Left forelimb (tissue), 1 donor: ENCODE measurements around the gene EIPR1.

Experiments used
- DNase-seq: peaks from one replicate; pipeline ENCODE4 v3.0.0-alpha.2; 2018; ENCODE audit warnings: low spot score

The EIPR1 gene

GRCh38 chr2:3246928-3247714 lies 130.5 kb downstream of the EIPR1 start:
- no peak for DNase-seq

GRCh38 chr2:3246406-3246805 lies 131.2 kb downstream of the EIPR1 start:
- no peak for DNase-seq

DNA sequence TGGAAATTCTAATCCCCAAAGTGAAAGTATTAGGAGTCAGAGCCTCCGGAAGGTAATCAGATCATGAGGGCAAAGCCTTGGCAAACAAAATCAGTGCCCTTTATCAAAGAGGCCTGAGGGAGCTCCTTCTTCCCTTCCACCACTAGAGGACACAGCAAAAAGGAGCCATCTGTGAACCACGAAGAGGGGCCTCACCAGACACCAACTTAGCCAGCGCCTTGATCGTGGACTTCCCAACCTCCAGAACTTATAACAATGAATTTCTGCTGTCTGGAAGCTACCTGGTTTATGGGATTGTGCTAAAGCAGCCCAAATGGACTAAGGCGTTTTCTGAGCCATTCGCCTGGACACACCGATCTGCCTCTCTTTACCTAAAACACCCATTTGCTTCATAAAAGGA lies 133.1 kb downstream of the EIPR1 start:
- no peak for DNase-seq

- DNase-seq: no peak
These were observed 133.8 kb downstream of the EIPR1 start for GRCh38 chr2:3243804-3244203.

DNA sequence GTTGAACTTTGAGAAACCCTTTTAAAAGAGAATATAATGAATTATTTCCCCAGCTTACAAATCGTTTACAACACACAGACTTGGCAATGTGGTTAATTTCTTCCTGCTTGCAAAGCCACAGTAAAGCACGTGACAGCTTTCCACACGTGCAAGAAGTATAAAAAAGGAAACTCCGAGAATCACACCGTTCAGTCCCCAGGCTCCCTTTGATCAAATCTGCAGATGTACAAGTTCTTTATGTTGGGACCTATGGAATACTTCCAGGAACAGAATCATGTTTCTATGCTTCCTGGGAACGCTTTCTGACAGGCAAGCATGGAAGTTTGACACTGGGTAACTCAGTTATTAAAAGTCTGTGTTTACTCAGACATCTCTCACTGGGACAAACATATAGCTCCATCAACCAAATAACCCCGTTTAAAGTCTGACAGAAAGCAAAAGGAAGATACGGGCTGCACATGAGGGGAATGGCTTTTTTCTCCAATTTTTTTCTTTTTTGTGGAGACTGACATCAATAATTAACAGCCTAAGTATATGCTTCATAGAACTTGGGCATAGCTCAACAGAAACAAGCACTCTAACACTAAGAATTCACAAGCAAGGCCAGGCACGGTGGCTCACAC lies 134.8 kb downstream of the EIPR1 start:
- no peak for DNase-seq

GRCh38 chr2:3241971-3242746 lies 135.5 kb downstream of the EIPR1 start:
- DNase-seq: no peak

GRCh38 chr2:3238951-3239841 lies 138.4 kb downstream of the EIPR1 start:
- no peak for DNase-seq

GRCh38 chr2:3236300-3237045 lies 141.1 kb downstream of the EIPR1 start:
- DNase-seq: no peak

DNA sequence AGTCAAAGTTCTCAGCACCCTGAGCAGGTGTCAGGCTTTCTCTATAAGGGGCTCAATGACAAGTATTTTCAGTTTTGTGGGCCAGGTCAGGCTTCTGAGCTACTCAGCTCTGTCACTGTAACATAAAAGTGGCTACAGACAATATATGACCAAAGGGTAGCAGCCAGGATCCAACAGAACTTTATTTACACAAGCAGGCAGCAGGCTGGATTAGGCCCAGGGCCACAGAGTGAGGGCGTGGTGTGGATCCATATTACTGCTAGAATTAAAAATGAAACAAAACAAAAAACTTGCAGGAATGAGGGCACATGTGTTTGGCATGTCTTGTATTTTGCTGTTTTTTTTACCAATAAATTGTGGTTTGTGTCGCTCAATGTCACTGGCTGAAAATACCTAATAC lies 143.7 kb downstream of the EIPR1 start:
- DNase-seq: no peak

- no peak for DNase-seq
These were observed 148.4 kb downstream of the EIPR1 start for GRCh38 chr2:3229221-3229620.

DNA sequence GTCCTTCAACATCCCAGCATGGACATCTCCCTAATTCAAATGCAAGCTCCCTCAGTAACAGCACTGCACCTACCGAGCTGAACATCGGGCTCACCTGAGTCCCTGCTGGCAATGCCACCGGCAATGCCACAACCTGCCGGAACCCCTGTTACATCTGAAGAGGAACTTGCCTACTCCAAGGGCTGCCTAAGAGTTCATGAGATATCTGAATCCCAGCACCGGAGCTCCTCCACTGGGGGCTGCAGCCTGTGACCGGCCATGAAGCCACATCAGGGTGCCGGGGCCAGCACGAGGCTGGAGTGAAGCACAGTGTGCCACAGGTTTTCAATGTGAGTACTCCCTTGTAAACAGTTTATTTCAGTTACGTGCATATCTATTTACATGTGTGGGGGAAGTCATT lies 152.9 kb downstream of the EIPR1 start:
- no peak for DNase-seq

- no peak for DNase-seq
These were observed 154.3 kb downstream of the EIPR1 start for GRCh38 chr2:3223080-3223923.

GRCh38 chr2:3222636-3223035 lies 155.0 kb downstream of the EIPR1 start:
- no peak for DNase-seq

DNA sequence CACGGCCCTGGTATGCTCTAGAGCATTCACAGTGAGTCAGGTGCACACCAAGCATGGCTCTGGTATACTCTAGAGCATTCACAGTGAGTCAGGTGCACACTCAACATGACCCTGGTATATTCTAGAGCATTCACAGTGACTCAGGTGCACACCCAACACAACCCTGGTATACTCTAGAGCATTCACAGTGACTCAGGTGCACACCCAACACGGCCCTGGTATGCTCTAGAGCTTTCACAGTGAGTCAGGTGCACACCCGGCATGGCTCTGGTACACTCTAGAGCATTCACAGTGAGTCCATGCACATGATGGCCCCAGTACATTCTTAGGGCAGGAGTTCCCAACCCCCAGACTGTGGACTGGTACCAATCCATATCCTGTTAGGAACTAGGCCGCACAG lies 158.1 kb downstream of the EIPR1 start:
- DNase-seq: no peak

DNA sequence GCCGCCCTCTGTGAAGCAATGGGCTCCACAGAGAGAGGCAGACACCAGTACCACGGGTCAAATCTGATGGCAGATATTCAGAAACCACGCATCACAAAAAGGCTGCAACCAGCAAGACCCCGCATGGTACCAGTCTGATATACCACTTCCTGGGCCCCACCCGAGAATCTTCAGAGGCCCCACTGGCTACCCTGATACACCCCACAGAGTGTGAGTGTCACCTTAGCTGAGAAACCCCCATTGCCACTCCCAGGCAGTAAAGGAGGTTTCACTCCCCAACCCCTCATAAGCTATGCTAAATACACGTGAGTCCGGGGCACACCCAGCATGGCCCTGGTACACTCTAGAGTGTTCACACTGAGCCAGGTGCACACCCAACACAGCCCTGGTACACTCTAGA lies 160.0 kb downstream of the EIPR1 start:
- no peak for DNase-seq

DNA sequence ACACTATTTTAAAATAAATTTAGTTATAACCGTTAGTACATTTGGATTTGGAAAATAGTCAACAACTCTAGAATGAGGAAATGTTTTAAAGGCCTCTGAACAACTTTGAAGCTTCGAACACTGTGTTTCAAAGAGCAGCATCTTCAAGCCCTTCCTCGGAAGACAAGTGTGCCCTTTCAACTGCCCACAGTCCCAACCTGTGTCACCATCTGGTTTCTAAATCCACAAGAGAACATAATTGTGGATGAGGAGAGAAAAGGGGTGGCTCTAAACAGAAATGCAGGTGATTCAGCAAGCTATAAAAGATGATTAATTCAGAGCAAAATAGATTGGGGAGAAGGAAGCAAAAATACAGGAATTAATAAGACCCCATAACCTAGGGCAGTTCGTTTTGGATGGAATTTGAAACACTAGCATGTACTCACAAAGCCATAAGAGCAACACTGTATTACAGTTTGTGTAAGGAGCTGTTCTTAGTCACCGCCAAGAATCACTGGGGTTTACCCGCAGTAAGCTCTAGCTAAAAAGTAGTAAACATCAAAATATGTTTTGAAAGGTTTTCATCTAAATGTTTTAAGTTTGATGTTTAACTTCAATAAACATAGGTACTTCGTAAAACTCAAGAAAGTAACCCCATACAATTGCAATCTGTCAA lies 160.7 kb downstream of the EIPR1 start:
- DNase-seq: no peak

DNA sequence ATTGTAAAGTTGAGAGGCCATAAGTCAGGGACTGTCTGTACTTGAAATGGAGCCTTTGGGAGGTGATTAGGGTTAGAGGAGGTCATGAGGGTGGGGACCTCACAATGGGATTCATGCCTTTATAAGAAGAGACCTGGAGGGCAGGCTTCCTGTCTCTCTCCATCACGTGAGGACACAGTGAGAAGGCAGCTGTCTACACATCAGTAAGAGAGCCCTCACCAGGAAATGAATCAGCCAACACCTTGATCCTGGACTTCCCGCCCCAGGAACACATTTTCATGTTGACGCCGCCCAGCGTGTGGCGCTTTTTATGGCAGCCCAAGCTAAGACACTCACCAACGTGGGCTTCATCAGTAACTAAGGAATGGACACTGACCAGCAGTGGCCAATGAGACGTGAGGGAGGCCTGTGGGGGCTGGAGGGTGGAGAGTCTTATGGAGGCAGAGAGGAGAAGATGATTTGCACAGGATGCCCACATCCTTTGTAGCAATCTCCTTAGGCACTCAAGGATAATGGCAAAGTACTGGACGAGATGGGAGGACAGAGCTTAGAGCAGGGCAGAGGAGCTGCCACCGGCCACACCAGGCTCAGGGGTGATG lies 162.7 kb downstream of the EIPR1 start:
- DNase-seq: no peak

DNA sequence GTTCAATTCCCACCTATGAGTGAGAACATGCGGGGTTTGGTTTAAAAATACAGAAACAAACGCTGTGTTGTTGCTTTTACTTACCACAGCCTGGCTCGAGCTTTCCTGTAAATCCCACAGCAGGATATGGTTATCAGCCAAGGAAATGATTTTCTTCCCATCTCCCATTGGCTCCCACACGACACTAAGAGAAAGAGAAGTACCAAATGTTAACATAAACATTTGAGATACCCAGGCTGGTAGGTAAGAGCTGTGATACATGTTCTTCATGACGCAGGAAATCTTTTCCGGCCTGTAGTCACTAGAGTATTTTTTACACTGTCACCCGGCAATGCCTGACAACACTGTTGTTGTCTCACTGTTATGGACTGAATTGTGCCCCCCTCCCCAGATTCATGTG lies 163.6 kb downstream of the EIPR1 start:
- no peak for DNase-seq

GRCh38 chr2:3212984-3213383 lies 164.6 kb downstream of the EIPR1 start:
- DNase-seq: no peak

GRCh38 chr2:3212061-3212362 lies 165.6 kb downstream of the EIPR1 start:
- DNase-seq: no peak
